Measurements from ENCODE around the gene ATXN3. TPM values are rescaled to one million over a fixed set of nuclear protein-coding genes. Genes with fewer than 3 reads are reported as not detected.

Gene ATXN3
- total RNA-seq (2021; ENCODE audit: unreplicated experiment) (27.6 TPM), Bru-seq, nascent RNA (percentile 75 among the genes with signal in this experiment), BruChase-seq, experiment 1, labeled RNA remaining after a 6-hour chase (percentile 81 among the genes with signal in this experiment), BruChase-seq, experiment 2, labeled RNA remaining after a 2-hour chase (percentile 77 among the genes with signal in this experiment)
- polyA plus RNA-seq (2012): 11.9 and 22.1 TPM in 2 replicates
- long read RNA-seq, full-length matches to known transcripts: 20 of 25 reads
- long read RNA-seq, partial matches to known transcripts: 0 of 25 reads
- long read RNA-seq, other reads (novel, unspliced or antisense): 5 of 25 reads

- no TSS peak for BruUV-seq (replicated peaks)
- no peaks in the 10 kb centered on the region for H3K36me3 ChIP-seq (ENCODE audit: control insufficient read depth in 1 of 2, insufficient read depth in 2 of 2, low read length in 2 of 2)
- H3K27ac ChIP-seq (ENCODE audit: low read depth, low read length): peak within 1 kb of the TSS; percentile 81
- ChIA-PET CTCF (interaction anchor here (0.5 to 2.3 kb wide), 17 partner anchors 8 to 584 kb away, joined by 3 to 77 read pairs (median 5); partner anchors contain the start of genes CPSF2 and NDUFB1), RAD21 (ENCODE audit: low non-redundant PET in 1 of 2, low total read pairs in 2 of 2, uncharacterized antibody in 2 of 2, unreplicated experiment in 2 of 2) (interaction anchor here in 1 of 2 experiments (0.8 kb wide), 1 partner anchor 16 kb away, joined by 3 read pairs; the partner anchor contains the start of genes CPSF2 and NDUFB1), POLR2A (interaction anchor here (0.8 to 2.6 kb wide), 6 partner anchors 11 to 412 kb away, joined by 3 to 21 read pairs (median 6); partner anchors contain the start of genes CPSF2, NDUFB1 and TRIP11)
- H3K4me1 ChIP-seq (ENCODE audit: control insufficient read depth in 1 of 2, insufficient read depth in 2 of 2, low read length in 2 of 2): peaks cover 9 to 19% of the 10 kb centered on the region in 2 experiments
- peak within 1 kb of the TSS; percentile 77 for H3K9ac ChIP-seq (ENCODE audit: low read length)
- no peaks in the 10 kb centered on the region for H3K9me2 ChIP-seq (ENCODE audit: insufficient read depth)
- DNase-seq (ENCODE audit: low read depth, low spot score) (peak; percentile 97), ATAC-seq (peak; percentile 93)
- H3K9me3 ChIP-seq (ENCODE audit: control insufficient read depth in 1 of 2, insufficient read depth in 1 of 2, low read depth in 1 of 2, low read length in 2 of 2): no peaks in the 10 kb centered on the region
- peak within 1 kb of the TSS; percentile 55 for H2AFZ ChIP-seq (ENCODE audit: low read depth, low read length, poor library complexity, severe bottlenecking)
- H3K27me3 ChIP-seq (ENCODE audit: insufficient read depth, low read length): no peaks in the 10 kb centered on the region
- peak within 1 kb of the TSS; percentile 89 to 90 for H3K4me3 ChIP-seq (replicated peaks in 1 of 2; ENCODE audit: low read depth in 1 of 2, low read length in 2 of 2)
- H3K79me2 ChIP-seq (ENCODE audit: insufficient read depth, low read length): peaks cover 39% of the 10 kb centered on the region
- intact Hi-C loops (cut with micrococcal nuclease): no loop called here
- peak within 1 kb of the TSS; percentile 78 for H3K4me2 ChIP-seq (ENCODE audit: low read length)
- H4K20me1 ChIP-seq (ENCODE audit: insufficient read depth): no peaks in the 10 kb centered on the region
- TF ChIP-seq EGR1 (IDR thresholded peaks at IDR 0.05; ENCODE audit: low read depth): peak; percentile 57
- TF ChIP-seq ZBTB33 (IDR thresholded peaks at IDR 0.05; ENCODE audit: extremely low read depth, insufficient replicate concordance, low read length): no peak
- no peak for TF ChIP-seq ELF1 (IDR thresholded peaks at IDR 0.05; ENCODE audit: borderline replicate concordance, low read depth)
- peak; percentile 59; the same call in 1 of the 2 replicates for TF ChIP-seq CBX3 (IDR thresholded peaks at IDR 0.05; ENCODE audit: low read depth)
- TF ChIP-seq CTCF (IDR thresholded peaks at IDR 0.05 in 2 of 3, conservative IDR thresholded peaks at IDR 0.05 in 1 of 3; ENCODE audit: borderline replicate concordance in 1 of 3, insufficient read depth in 1 of 3, low read depth in 2 of 3, low read length in 2 of 3): peak; percentile 39 to 89 (median 68); a peak in 4 of 6 replicates
- TF ChIP-seq CEBPB (IDR thresholded peaks at IDR 0.05; ENCODE audit: low read depth): no peak
- TF ChIP-seq SP1 (IDR thresholded peaks at IDR 0.05; ENCODE audit: low read depth): peak; percentile 70
- no peak for TF ChIP-seq ZFX (IDR thresholded peaks at IDR 0.05)
- TF ChIP-seq POLR2A (IDR thresholded peaks at IDR 0.05; ENCODE audit: borderline replicate concordance, extremely low read depth, insufficient read depth, insufficient read length): peak; percentile 55
- no peak for TF ChIP-seq SIN3A (IDR thresholded peaks at IDR 0.05; ENCODE audit: low read depth)
- TF ChIP-seq EZH2 (IDR thresholded peaks at IDR 0.05): no peak
- peak; percentile 83 for TF ChIP-seq MAX (IDR thresholded peaks at IDR 0.05)
- no peak for TF ChIP-seq YY1 (IDR thresholded peaks at IDR 0.05; ENCODE audit: extremely low read depth, insufficient replicate concordance, low read depth, low read length)
- peak; percentile 82 for TF ChIP-seq POLR2AphosphoS5 (IDR thresholded peaks at IDR 0.05; ENCODE audit: low read depth, low read length)
- 0 out of 2 replicates have a peak, but pooled peaks have one; percentile 9 for TF ChIP-seq RAD21 (IDR thresholded peaks at IDR 0.05; ENCODE audit: low read depth)
These were observed at the start of gene ATXN3 for GRCh38 chr14:92106143-92106926. TSS of gene ATXN3 (minus strand) at chr14:92106582. CDS start at chr14:92106552, 30 bp downstream.
